Measurements from ENCODE around the gene AKR7A3.

AKR7A3 gene

DNA sequence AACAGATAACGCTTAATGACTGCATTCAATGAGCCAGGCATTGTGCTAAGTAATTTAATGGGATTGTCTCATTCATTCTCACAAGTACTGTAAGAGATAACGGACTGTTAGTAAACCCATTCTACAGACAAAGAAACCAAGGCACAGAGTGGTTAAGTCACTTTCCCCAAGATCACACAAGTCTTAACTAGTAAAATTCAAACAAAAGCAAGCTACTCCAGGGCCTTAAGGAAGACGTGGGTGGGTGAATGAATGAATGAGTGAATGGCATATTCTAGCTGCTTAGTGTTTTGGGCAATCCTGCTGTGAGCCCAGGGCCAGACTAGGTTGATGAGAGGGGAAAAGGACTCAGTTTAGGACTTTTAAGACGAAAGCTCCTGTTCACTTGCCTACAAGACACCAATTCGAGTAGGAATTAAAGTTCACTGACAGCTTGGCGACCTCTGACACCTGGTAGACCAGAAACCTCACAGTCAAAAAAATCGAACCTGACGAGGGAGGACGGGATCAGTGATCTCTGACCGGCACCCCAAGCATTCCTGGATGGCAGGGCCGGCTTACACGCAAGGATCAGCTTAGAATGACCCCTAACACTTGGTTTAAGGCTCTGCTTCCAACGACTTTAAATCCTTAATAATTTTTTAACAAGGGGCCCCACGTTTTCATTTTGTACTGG, 37.8 kb downstream of the AKR7A3 start:
- H3K4me3 ChIP-seq (ENCODE audit: low read depth, low read length) = peak overlapping the region; percentile 97
- TF ChIP-seq, protein P1, sequence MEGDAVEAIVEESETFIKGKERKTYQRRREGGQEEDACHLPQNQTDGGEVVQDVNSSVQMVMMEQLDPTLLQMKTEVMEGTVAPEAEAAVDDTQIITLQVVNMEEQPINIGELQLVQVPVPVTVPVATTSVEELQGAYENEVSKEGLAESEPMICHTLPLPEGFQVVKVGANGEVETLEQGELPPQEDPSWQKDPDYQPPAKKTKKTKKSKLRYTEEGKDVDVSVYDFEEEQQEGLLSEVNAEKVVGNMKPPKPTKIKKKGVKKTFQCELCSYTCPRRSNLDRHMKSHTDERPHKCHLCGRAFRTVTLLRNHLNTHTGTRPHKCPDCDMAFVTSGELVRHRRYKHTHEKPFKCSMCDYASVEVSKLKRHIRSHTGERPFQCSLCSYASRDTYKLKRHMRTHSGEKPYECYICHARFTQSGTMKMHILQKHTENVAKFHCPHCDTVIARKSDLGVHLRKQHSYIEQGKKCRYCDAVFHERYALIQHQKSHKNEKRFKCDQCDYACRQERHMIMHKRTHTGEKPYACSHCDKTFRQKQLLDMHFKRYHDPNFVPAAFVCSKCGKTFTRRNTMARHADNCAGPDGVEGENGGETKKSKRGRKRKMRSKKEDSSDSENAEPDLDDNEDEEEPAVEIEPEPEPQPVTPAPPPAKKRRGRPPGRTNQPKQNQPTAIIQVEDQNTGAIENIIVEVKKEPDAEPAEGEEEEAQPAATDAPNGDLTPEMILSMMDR (IDR thresholded peaks at IDR 0.05; ENCODE audit: borderline replicate concordance, insufficient read depth, low read depth, low read length) = no peak

DNA sequence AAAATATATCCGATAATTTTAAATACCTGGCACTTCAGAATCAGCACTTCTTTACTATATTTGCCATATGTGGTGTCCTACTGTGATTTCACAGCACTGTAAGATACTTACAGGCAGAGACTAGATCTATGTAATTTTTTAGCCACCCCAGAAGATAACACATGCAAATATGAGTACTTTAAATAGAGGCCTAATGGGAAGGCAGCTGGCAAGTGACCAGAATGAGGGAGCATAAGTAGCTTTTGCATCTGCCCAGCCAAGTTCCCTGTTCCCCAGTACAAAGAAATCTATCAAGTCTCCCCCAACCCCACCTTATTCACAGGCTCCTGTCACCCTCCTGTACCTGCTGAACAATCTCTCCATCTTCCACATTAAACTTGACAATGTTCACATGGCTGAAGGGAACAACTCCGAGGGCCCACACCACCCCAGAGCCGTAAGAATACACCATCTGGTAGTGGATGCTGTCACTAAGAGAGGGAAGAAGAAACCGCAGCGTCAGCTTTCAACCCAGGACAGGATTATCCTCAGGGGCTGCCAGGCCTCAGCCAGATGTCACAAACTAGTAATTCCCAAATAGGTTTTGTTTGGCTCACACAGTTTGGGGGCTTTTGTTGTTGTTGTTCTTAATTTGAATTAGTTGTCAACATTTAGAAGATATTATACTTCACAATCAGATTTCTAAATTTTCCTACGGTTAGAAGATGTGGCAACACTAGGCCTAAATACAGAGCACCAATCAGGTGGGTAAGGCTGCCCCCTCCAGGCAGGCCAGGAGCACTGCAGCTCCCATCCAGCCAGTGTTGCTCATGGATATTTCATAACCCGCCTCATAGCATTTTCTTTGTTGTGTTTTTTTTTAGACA, 47.7 kb downstream of the AKR7A3 start:
- H3K4me3 ChIP-seq (ENCODE audit: low read depth, low read length) = no peak overlapping the region
- TF ChIP-seq, protein P1 (IDR thresholded peaks at IDR 0.05; ENCODE audit: borderline replicate concordance, insufficient read depth, low read depth, low read length) = peak; percentile 91

DNA sequence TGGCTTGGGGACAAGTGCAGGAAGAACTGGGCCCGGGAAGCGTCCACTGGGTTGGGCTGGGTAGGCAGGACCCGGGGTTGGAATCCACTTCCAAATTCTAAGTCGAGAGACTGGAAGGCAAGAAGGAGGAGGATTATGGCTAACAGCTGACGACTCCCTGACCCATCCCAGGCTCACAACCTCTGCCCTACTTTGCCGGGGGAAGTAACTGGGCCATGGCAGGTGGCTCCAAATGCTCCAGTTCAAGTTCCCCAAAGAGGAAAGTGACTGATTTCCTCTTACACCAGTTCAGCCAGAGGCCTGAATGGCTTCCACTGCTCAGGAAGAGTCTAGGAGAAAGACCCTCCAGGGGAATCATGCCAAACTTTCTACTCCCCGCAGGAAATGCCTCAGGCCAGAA, 48.7 kb downstream of the AKR7A3 start:
- H3K4me3 ChIP-seq (ENCODE audit: low read depth, low read length) = no peak overlapping the region
- TF ChIP-seq, protein P1 (IDR thresholded peaks at IDR 0.05; ENCODE audit: borderline replicate concordance, insufficient read depth, low read depth, low read length) = no peak

DNA sequence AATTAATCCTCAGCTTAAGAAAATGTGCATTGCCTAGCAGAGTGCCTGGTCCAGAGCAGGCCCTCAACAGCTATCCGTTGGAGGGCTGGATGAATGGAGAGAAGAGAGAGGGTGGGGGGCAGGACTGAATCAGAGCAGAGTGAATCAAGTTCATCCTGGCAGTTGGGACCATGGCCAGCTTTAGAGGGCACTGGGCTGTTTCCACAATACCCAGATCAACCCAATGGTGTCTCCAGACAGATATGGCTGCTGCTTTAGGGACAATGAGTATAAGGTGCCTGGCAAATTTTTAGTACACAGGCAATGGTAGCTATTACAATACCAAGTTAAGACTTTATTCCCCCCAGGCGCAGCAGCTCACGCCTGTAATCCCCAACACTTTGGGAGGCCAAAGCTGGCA, 54.3 kb downstream of the AKR7A3 start:
- TF ChIP-seq, protein P1 (IDR thresholded peaks at IDR 0.05; ENCODE audit: borderline replicate concordance, insufficient read depth, low read depth, low read length) = no peak
- no peak overlapping the region for H3K4me3 ChIP-seq (ENCODE audit: low read depth, low read length)
